NCI-H2107 treated with DMSO at 0.1 percent for 48 hours (cell line): ENCODE data around the gene ORC3.
"Not testable (repeated sequence)": the region's sequence is repeated elsewhere in the genome, so short reads cannot be mapped to it uniquely, and the experiment has no call there.

Experiments
- DNase-seq: peaks from one replicate; lab custom pipeline; 2025; ENCODE audit not compliant: unreplicated experiment; lab: John Stamatoyannopoulos, UW

Gene ORC3

DNA sequence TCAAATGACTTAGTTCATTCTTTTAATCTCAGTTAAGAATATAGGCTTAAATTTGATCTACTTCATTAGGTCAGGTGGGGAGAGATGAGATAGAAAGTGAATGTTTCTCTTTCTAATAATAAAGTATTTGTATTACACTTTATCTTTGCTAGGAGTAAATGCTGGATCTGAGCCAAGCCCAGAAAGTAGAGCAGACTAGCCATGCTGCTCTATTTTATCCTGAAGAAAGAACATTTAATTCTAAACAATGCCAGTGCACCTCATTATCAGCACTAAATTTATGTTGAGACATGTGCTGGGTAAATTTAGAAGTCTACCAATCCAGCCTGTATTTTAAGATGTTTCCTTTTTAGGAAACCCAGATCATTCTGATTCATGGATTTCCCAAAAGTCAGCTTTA is 68.6 kb downstream of the ORC3 start:
- DNase-seq, result no peak

- DNase-seq, result no peak
These were observed 70.4 kb downstream of the ORC3 start for GRCh38 chr6:87660226-87660911.

- DNase-seq, result no peak
These were observed 71.1 kb downstream of the ORC3 start for GRCh38 chr6:87661016-87661415.

- no peak for DNase-seq
These were observed 71.6 kb downstream of the ORC3 start for GRCh38 chr6:87661503-87661902.

DNA sequence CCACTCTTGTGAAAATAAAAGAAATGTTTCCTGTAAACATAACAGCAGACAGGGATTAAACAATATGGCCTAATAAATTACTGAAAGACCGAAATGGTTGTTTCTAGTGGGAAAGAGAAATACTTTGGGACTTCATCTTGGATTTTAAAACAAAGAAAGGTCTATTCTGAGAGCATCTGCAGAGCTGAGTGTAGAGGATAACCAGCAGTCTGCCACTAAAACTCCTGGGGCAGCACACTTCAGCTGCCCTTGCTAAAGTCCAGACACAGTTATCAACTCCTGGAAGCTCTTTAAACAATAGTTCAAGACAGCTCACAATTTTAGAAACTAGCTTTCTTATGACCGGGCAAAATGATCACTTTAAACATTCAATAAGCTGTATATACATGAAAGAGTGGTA is 73.5 kb downstream of the ORC3 start:
- no peak for DNase-seq

- no peak for DNase-seq
These were observed 75.1 kb downstream of the ORC3 start for GRCh38 chr6:87664921-87665485.

DNA sequence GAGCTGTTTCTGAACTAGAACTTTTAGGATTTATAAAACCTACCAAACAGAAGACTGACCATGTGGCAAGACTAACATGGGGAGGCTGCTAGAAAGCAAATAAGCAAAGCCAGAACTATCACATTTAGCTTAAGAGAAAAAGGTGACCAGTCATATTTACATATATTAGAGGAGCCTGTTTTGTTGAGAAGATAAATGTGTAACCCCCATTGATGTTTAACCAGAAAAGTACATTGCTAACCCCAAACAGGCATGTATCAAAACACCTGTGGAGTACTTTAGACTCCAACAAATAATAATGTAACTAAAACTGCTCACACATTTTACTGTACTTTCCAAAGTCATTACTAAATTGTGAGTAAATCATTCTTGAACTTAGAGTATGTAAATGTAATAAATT is 77.1 kb downstream of the ORC3 start:
- no peak for DNase-seq

DNA sequence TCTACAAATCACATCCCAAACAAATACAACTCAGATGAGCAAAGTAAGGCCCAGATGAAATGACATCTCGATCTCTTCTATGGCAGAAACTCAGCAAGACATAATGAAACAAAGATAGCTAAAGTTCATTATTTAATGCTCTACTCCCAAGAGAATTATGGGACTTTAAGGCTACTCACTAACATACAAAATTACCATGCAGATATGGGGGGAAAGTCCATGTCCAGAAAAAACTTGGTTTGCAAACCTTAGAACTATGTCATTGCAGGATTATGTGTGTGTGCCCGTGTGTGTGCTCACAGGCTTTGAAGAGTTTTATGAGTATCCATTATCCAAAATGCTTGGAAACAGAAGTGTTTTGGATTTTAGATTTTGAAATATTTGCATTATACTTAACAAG is 78.1 kb downstream of the ORC3 start:
- DNase-seq, result no peak

DNA sequence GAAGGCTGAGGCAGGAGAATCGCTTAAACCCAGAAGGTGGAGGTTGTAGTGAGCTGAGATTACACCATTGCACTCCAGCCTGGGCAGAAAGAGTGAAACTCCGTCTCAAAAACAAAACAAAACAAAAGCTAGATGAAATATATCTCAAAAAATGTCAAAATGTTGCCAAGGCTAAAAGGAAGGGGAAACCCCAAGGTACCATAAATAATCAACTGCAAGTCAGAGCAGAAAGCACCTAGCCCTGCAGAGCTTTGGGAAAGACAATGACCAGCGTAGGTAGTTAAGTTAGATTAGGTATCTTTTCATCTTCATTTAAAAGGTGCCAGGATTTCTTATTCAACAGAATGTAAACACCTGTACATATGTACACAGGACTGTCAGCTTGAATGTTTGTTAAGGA is 79.1 kb downstream of the ORC3 start:
- no peak for DNase-seq

- no peak for DNase-seq
These were observed 80.8 kb downstream of the ORC3 start for GRCh38 chr6:87670707-87671106.

- DNase-seq, result no peak
These were observed 81.7 kb downstream of the ORC3 start for GRCh38 chr6:87671555-87672029.

DNA sequence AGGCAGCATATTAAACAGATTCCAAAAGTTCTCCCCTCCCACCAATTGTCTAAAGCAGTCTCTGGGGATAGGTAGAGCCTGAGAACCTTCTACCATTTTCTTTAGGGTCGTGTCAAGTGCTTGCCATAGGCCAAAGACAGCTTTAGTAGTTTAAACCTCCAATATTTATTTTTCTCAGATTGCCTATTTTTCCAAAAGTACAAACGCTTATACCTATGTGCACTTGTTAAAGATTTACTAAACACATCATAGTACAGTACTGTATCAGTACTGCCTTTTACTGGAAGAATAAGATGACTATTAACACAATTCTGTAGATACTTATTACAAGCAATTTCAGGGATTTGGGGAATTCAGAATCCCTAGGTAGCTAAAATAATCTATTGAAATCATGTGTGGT is 82.7 kb downstream of the ORC3 start:
- no peak for DNase-seq

- DNase-seq, result no peak
These were observed 83.3 kb downstream of the ORC3 start for GRCh38 chr6:87673237-87673636.

GRCh38 chr6:87674290-87674689 is 84.4 kb downstream of the ORC3 start:
- DNase-seq, result no peak

DNA sequence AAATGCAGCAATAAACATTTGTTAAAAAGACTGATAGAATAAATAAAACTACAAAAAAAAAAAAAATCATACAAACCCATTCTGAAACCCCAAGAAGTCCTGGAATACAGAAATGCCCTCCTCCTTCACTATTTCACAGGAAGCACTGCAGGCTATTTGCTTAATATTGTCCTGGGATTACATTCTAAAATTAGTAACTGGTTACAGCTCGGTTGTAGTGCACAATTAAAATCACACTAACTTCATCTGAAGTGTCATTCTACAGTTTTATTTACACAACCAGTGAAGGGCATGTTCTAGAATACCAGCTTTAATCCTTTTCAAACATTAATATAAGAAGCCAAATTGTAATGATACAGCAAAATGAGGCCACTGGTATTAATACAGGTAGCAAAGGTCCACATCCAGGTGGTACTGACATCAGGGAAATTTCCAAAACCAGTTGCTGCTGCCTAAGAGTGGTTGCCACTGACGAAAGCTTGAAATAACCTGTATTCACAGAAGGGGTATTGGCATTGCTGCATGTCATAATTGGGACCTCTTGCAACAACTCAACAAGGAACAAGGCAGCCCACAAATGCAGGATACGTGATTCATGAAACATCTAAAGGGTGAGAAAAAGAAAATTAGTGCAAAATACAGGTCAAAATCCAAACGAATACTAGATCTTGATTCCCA is 85.2 kb downstream of the ORC3 start:
- peak; percentile 18 for DNase-seq

- DNase-seq, result no peak
These were observed 92.4 kb downstream of the ORC3 start for GRCh38 chr6:87682310-87682709.

- no peak for DNase-seq
These were observed 94.0 kb downstream of the ORC3 start for GRCh38 chr6:87683890-87684289.

GRCh38 chr6:87684895-87685654 is 95.1 kb downstream of the ORC3 start:
- no peak for DNase-seq

DNA sequence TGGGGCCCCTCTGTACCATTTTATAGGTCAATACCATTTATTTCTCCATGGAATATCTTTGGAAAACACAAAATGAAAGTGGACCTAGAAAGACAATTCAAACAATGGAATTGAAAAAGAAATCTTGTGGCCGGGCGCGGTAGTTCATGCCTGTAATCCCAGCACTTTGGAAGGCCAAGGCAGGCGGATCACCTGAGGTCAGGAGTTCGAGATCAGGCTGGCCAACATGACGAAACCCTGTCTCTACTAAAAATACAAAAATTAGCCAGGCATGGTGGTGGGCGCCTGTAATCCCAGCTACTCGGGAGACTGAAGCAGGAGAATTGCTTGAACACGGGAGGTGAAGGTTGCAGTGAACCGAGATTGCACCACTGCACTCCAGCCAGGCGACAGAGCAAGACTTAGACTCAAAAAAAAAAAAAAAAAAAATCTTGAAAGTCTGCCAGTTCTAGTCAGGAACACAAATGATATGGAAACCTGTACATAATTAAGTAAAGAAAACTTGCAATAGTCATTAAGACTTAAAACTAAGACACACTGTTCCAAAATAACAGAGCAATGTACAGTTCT is 96.8 kb downstream of the ORC3 start:
- DNase-seq, result not testable (repeated sequence)

DNA sequence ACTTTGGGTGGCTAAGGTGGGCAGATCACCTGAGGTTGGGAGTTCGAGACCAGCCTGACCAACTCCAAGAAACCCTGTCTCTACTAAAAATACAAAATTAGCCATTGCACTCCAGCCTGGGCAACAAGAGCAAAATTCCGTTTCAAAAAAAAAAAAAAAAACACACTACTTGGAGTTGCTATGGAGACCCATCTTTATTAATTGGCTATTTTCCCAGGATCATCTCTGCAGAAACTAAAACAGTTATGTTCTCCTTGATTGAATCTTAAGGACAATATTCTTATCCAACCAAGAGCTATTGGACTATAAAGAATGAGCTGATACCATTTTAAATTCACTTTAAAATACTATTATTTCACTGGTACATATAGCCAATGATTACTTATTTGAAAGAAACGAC is 97.4 kb downstream of the ORC3 start:
- no peak for DNase-seq

DNA sequence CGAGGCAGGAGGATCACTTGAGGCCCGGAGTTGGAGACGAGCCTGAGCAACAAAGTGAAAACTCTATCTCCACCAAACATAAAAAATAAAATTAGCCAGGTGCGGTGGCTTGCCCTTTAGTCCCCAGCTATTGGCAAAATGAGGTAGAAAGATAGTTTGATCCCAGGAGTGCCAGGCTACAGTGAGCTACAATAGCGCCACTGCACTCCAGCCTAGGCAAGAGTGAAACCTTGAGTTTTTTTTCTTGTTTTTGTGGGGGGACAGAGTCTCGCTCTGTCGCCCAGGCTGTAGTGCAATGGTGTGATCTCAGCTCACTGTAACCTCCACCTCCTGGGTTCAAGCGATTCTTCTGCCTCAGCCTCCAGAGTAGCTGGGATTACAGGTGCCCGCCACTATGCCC is 98.0 kb downstream of the ORC3 start:
- not testable (repeated sequence) for DNase-seq
